H9 (cell line): ENCODE data around the gene OR5B17. TPM values are rescaled to one million over a fixed set of nuclear protein-coding genes. Genes with fewer than 3 reads are reported as not detected.

Source experiments
- DNase-seq: peaks from one replicate; pipeline ENCODE4 v3.0.0-alpha.2; 2017
- H2AFZ ChIP-seq: one replicate; pipeline ENCODE4 v1.6.1; 2013; ENCODE audit warnings: mild to moderate bottlenecking, low read length, control low read depth, moderate library complexity
- H2AK5ac ChIP-seq: 2 replicates; pipeline ENCODE4 v1.6.1; 2013; ENCODE audit warnings: low read length, control low read depth, mixed read lengths; ENCODE audit not compliant: insufficient read length
- H2BK120ac ChIP-seq: one replicate; pipeline ENCODE4 v1.6.1; 2013; ENCODE audit warnings: low read depth, mild to moderate bottlenecking, low read length, control low read depth, inconsistent platforms; ENCODE audit not compliant: poor library complexity, severe bottlenecking
- H2BK12ac ChIP-seq: 2 replicates; pipeline ENCODE4 v1.6.1; 2013; ENCODE audit warnings: low read length, control low read depth, mixed read lengths, low read depth; ENCODE audit not compliant: insufficient read length
- H2BK15ac ChIP-seq: 2 replicates; pipeline ENCODE4 v1.6.1; 2013; ENCODE audit warnings: low read depth, low read length, control low read depth
- H2BK20ac ChIP-seq: one replicate; pipeline ENCODE4 v1.6.1; 2013; ENCODE audit warnings: low read depth, mild to moderate bottlenecking, low read length, control low read depth, inconsistent platforms; ENCODE audit not compliant: poor library complexity, severe bottlenecking
- H2BK5ac ChIP-seq: 2 replicates; pipeline ENCODE4 v1.6.1; 2013; ENCODE audit warnings: low read length, control low read depth, mixed read lengths; ENCODE audit not compliant: insufficient read length
- H3K14ac ChIP-seq: 2 replicates; pipeline ENCODE4 v1.6.1; 2013; ENCODE audit warnings: low read length, control low read depth; ENCODE audit not compliant: insufficient read depth
- H3K18ac ChIP-seq: 2 replicates; pipeline ENCODE4 v1.6.1; 2013; ENCODE audit warnings: low read depth, mild to moderate bottlenecking, mixed read lengths, low read length, control low read depth; ENCODE audit not compliant: insufficient read length
- H3K23ac ChIP-seq: 2 replicates; pipeline ENCODE4 v1.6.1; 2013; ENCODE audit warnings: low read length, control low read depth, mixed read lengths, low read depth; ENCODE audit not compliant: insufficient read length
- H3K23me2 ChIP-seq: 2 replicates; pipeline ENCODE4 v1.6.1; 2013; ENCODE audit warnings: low read depth, mild to moderate bottlenecking, mixed read lengths, low read length, control low read depth; ENCODE audit not compliant: insufficient read length, poor library complexity, severe bottlenecking
- H3K27ac ChIP-seq: 2 replicates; pipeline ENCODE4 v1.5.1; 2013; ENCODE audit warnings: low read length, control low read depth, mixed read lengths, low read depth; ENCODE audit not compliant: insufficient read length
- H3K27me3 ChIP-seq: 2 replicates; pipeline ENCODE4 v1.6.1; 2013; ENCODE audit warnings: low read length, control low read depth, inconsistent platforms; ENCODE audit not compliant: insufficient read depth
- H3K4ac ChIP-seq: 2 replicates; pipeline ENCODE4 v1.6.1; 2013; ENCODE audit warnings: low read depth, mild to moderate bottlenecking, control low read depth, inconsistent platforms, low read length, moderate library complexity
- H3K4me1 ChIP-seq: 2 replicates; pipeline ENCODE4 v1.6.1; 2013; ENCODE audit warnings: low read length, control low read depth, inconsistent platforms; ENCODE audit not compliant: insufficient read depth
- H3K4me2 ChIP-seq: 2 replicates; pipeline ENCODE4 v1.6.1; 2013; ENCODE audit warnings: low read length, control low read depth, mixed read lengths; ENCODE audit not compliant: insufficient read length, insufficient read depth
- H3K56ac ChIP-seq: 2 replicates; pipeline ENCODE4 v1.6.1; 2013; ENCODE audit warnings: low read depth, mild to moderate bottlenecking, mixed read lengths, low read length, control low read depth; ENCODE audit not compliant: insufficient read length
- H3K79me1 ChIP-seq: 2 replicates; pipeline ENCODE4 v1.6.1; 2013; ENCODE audit warnings: low read depth, mild to moderate bottlenecking, moderate library complexity, low read length, control low read depth, inconsistent platforms; ENCODE audit not compliant: insufficient read depth, poor library complexity, severe bottlenecking
- H3K79me2 ChIP-seq: 2 replicates; pipeline ENCODE4 v1.6.1; 2013; ENCODE audit warnings: low read length, control low read depth, inconsistent platforms; ENCODE audit not compliant: insufficient read depth
- H3K9ac ChIP-seq: 2 replicates; pipeline ENCODE4 v1.6.1; 2013; ENCODE audit warnings: low read length, control low read depth, mixed read lengths; ENCODE audit not compliant: insufficient read length; ENCODE audit errors: extremely low read depth
- H3K9me3 ChIP-seq: one replicate; pipeline ENCODE4 v1.6.1; 2013; ENCODE audit warnings: low read depth, low read length, inconsistent platforms; ENCODE audit not compliant: control insufficient read depth
- H3T11ph ChIP-seq: one replicate; pipeline ENCODE4 v1.6.1; 2013; ENCODE audit warnings: mild to moderate bottlenecking, low read length, control low read depth, inconsistent platforms
- H4K20me1 ChIP-seq: one replicate; pipeline ENCODE4 v1.6.1; 2013; ENCODE audit not compliant: control insufficient read depth, insufficient read length, insufficient read depth
- H4K5ac ChIP-seq: 2 replicates; pipeline ENCODE4 v1.6.1; 2013; ENCODE audit warnings: low read depth, mild to moderate bottlenecking, mixed read lengths, low read length, control low read depth; ENCODE audit not compliant: insufficient read length
- H4K8ac ChIP-seq: replicated peaks from 2 replicates; pipeline ENCODE4 v1.6.1; 2013; ENCODE audit warnings: low read length, control low read depth, mixed read lengths, low read depth; ENCODE audit not compliant: insufficient read length
- H4K91ac ChIP-seq: 2 replicates; pipeline ENCODE4 v1.6.1; 2013; ENCODE audit warnings: low read depth, mild to moderate bottlenecking, moderate library complexity, mixed read lengths, low read length, control low read depth; ENCODE audit not compliant: insufficient read length
- H3K27ac Mint-ChIP-seq, 3 experiments: 2 replicates in 2 of 3; 3 replicates in 1 of 3; pipeline ENCODE4 v1.8.0; 2020 to 2021; ENCODE audit warnings: mixed read lengths in 3 of 3, mild to moderate bottlenecking in 1 of 3, moderate library complexity in 1 of 3
- H3K27me3 Mint-ChIP-seq: 2 replicates; pipeline ENCODE4 v1.8.0; 2021; ENCODE audit warnings: low read depth, mild to moderate bottlenecking, moderate library complexity, mixed read lengths
- H3K36me3 Mint-ChIP-seq, 3 experiments: 2 replicates in 2 of 3; 3 replicates in 1 of 3; pipeline ENCODE4 v1.8.0; 2020 to 2021; ENCODE audit warnings: low read depth in 3 of 3, mixed read lengths in 3 of 3; ENCODE audit not compliant: insufficient read depth in 1 of 3
- H3K4me1 Mint-ChIP-seq, 2 experiments: 2 replicates each; pipeline ENCODE4 v1.8.0; 2020; ENCODE audit warnings: mixed read lengths in 2 of 2
- H3K4me3 Mint-ChIP-seq, 2 experiments: 2 replicates in 1 of 2; 3 replicates in 1 of 2; pipeline ENCODE4 v1.8.0; 2020 to 2021; ENCODE audit warnings: mild to moderate bottlenecking in 2 of 2, mixed read lengths in 2 of 2, moderate library complexity in 1 of 2
- H3K9me3 Mint-ChIP-seq, 2 experiments: 2 replicates in 1 of 2; 3 replicates in 1 of 2; pipeline ENCODE4 v1.8.0; 2020; ENCODE audit warnings: mild to moderate bottlenecking in 2 of 2, mixed read lengths in 2 of 2, moderate library complexity in 1 of 2
- WGBS: extraction: QIAGEN DNeasy Blood & Tissue Kit; methylation state at CpG from one replicate; pipeline ENCODE4 v1.1.7; 2013; ENCODE audit warnings: missing lambda C conversion rate, low lambda C conversion rate, mixed read lengths; ENCODE audit not compliant: insufficient read length; ENCODE audit errors: extremely low coverage; 5-methylcytosine and 5-hydroxymethylcytosine counted together
- total RNA-seq: library from RNA; stranded (reverse); gene quantifications from 2 replicates; pipeline ENCODE4 v1.2.1, GENCODE V29; 2021
- TF ChIP-seq, protein P1 (sequence below): fragments of 200-600 bp; sonication (generic); conservative IDR thresholded peaks from 3 replicates; pipeline ENCODE4 v1.8.0; 2021; ENCODE audit warnings: antibody characterized with exemption, mild to moderate bottlenecking

The OR5B17 gene
- total RNA-seq, 1 experiment from 2014 or later = not detected

DNA sequence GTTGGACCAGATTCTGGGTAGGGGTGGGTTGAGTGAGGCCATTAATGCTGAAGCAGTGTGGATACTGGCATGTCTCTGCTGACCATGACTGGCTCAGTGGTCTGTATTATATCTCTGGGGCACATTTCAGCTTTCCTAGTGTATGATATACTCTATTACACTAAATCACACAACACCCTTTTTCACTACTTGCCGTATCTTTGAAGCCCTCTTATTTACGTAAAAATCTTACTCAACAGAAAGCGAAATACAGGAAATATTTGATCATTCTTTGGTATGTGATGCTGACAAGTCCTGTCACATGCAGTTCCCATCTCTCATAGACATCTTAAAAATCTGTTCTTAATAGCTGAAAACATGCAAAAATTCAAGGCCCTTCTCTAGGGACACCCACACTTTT is 40.3 kb downstream of the OR5B17 start:
- no peaks in the 10 kb centered on the region for H3K23me2 ChIP-seq
- H3K14ac ChIP-seq = no peak overlapping the region
- peaks cover 0 to 8% (median 0%) of the 10 kb centered on the region in 3 experiments; a peak in 2 of 7 replicates for H3K36me3 Mint-ChIP-seq
- H3K27me3 ChIP-seq = no peaks in the 10 kb centered on the region
- WGBS = no CpG with 5 or more reads among the region's 3 CpGs
- no peak for DNase-seq
- TF ChIP-seq, protein P1, sequence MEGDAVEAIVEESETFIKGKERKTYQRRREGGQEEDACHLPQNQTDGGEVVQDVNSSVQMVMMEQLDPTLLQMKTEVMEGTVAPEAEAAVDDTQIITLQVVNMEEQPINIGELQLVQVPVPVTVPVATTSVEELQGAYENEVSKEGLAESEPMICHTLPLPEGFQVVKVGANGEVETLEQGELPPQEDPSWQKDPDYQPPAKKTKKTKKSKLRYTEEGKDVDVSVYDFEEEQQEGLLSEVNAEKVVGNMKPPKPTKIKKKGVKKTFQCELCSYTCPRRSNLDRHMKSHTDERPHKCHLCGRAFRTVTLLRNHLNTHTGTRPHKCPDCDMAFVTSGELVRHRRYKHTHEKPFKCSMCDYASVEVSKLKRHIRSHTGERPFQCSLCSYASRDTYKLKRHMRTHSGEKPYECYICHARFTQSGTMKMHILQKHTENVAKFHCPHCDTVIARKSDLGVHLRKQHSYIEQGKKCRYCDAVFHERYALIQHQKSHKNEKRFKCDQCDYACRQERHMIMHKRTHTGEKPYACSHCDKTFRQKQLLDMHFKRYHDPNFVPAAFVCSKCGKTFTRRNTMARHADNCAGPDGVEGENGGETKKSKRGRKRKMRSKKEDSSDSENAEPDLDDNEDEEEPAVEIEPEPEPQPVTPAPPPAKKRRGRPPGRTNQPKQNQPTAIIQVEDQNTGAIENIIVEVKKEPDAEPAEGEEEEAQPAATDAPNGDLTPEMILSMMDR = no peak
- no peak overlapping the region for H3K4me3 Mint-ChIP-seq
- H2BK12ac ChIP-seq = no peak overlapping the region
- no peaks in the 10 kb centered on the region for H4K20me1 ChIP-seq
- no peaks in the 10 kb centered on the region for H3K79me1 ChIP-seq
- H3K56ac ChIP-seq = no peak overlapping the region
- no peak overlapping the region for H2BK15ac ChIP-seq
- no peak overlapping the region for H3K23ac ChIP-seq
- H3K9me3 ChIP-seq = no peaks in the 10 kb centered on the region
- H3K9ac ChIP-seq = no peak overlapping the region
- no peak overlapping the region for H3T11ph ChIP-seq
- peaks cover 7 to 38% of the 10 kb centered on the region in 2 experiments for H3K9me3 Mint-ChIP-seq
- H2AFZ ChIP-seq = no peak overlapping the region
- H4K91ac ChIP-seq = no peak overlapping the region
- no peak overlapping the region for H3K27ac Mint-ChIP-seq
- no peaks in the 10 kb centered on the region for H3K79me2 ChIP-seq
- H3K4me1 ChIP-seq = no peaks in the 10 kb centered on the region
- no peak overlapping the region for H2BK20ac ChIP-seq
- no peak overlapping the region for H2AK5ac ChIP-seq
- no peak overlapping the region for H3K18ac ChIP-seq
- no peak overlapping the region for H2BK120ac ChIP-seq
- H2BK5ac ChIP-seq = no peak overlapping the region
- H4K5ac ChIP-seq = no peak overlapping the region
- no peaks in the 10 kb centered on the region; the same call in 1 of the 2 replicates for H3K27me3 Mint-ChIP-seq
- no peak overlapping the region for H3K27ac ChIP-seq
- H3K4me1 Mint-ChIP-seq = no peaks in the 10 kb centered on the region
- H4K8ac ChIP-seq = no peak overlapping the region
- no peak overlapping the region for H3K4me2 ChIP-seq
- H3K4ac ChIP-seq = no peak overlapping the region
